Lung (tissue), 12 donors: ENCODE results near the gene MUC5B. TPM values are rescaled to one million over a fixed set of nuclear protein-coding genes. Genes with fewer than 3 reads are reported as not detected.

Experiments
- ATAC-seq: fragments of 200-7000 bp; cut with Tn5 transposase; one replicate; pipeline ENCODE4 v1.9.1; 2020; ENCODE audit warnings: moderate number of reproducible peaks; ENCODE audit not compliant: insufficient read depth, low FRiP score
- DNase-seq, 3 donors: peaks; one replicate each; pipeline ENCODE4 v3.0.0-alpha.2; 2013 to 2017
- H3K27ac ChIP-seq, 2 donors: one replicate each; pipeline ENCODE4 v1.5.1; 2013; ENCODE audit warnings: mild to moderate bottlenecking in 2 of 2, moderate library complexity in 2 of 2, control low read depth in 1 of 2, inconsistent platforms in 1 of 2, low read depth in 1 of 2, low read length in 1 of 2
- H3K27me3 ChIP-seq, 3 donors: one replicate each; pipeline ENCODE4 v1.5.1; 2013; ENCODE audit warnings: low read length in 2 of 3; ENCODE audit not compliant: control insufficient read depth in 3 of 3, insufficient read depth in 3 of 3
- H3K36me3 ChIP-seq, 4 donors: one replicate each; pipeline ENCODE4 v1.5.1; 2013; ENCODE audit warnings: low read length in 4 of 4, mild to moderate bottlenecking in 1 of 4, moderate library complexity in 1 of 4; ENCODE audit not compliant: control insufficient read depth in 4 of 4, insufficient read depth in 4 of 4
- H3K4me1 ChIP-seq, 5 donors: one replicate each; pipeline ENCODE4 v1.5.1; 2013; ENCODE audit warnings: low read length in 5 of 5, mild to moderate bottlenecking in 2 of 5, moderate library complexity in 1 of 5; ENCODE audit not compliant: control insufficient read depth in 5 of 5, insufficient read depth in 5 of 5
- H3K4me3 ChIP-seq: one replicate; pipeline ENCODE4 v1.5.1; 2013; ENCODE audit warnings: mild to moderate bottlenecking, control low read depth, moderate library complexity
- H3K9ac ChIP-seq, 2 donors: one replicate each; pipeline ENCODE4 v1.5.1; 2013; ENCODE audit warnings: low read length in 2 of 2, control low read depth in 1 of 2; ENCODE audit not compliant: insufficient read depth in 1 of 2
- H3K9me3 ChIP-seq, 4 donors: one replicate each; pipeline ENCODE4 v1.5.1; 2013; ENCODE audit warnings: low read length in 3 of 4, mild to moderate bottlenecking in 1 of 4, moderate library complexity in 1 of 4; ENCODE audit not compliant: control insufficient read depth in 4 of 4, insufficient read depth in 3 of 4
- CTCF ChIP-seq: IDR thresholded peaks from 2 replicates; pipeline ENCODE4 v1.5.1; 2012; ENCODE audit warnings: mild to moderate bottlenecking; ENCODE audit errors: control extremely low read depth, extremely low read depth
- WGBS, 2 donors: extraction: QIAGEN DNeasy Blood & Tissue Kit; methylation state at CpG; one replicate each; pipeline ENCODE4 v1.1.7; 2013; 5-methylcytosine and 5-hydroxymethylcytosine counted together
- polyA plus RNA-seq, 2 donors: library from polyadenylated mRNA; stranded (reverse); fragments of 200-250 nt; gene quantifications; one replicate each; pipeline ENCODE4 v1.2.1, GENCODE V29; 2013
- total RNA-seq, 2 donors: library from RNA; depleted of rRNA in 1 of 2; stranded (reverse); fragments of >200 nt in 1 of 2; gene quantifications; one replicate each; pipeline ENCODE4 v1.2.1, GENCODE V29; 2014 to 2021
- donor health status: control.
- donor health status: control.
- donor health status: Bipolar disorder and iron deficiency.
- donor health status: healthy.
- donor health status: DM: yes; HTN: yes; CAD: no.

MUC5B gene
- total and polyA plus RNA-seq, 4 donors = 5.6 to 181 (median 28.2) TPM

GRCh38 chr11:1291295-1292017 is 68.6 kb downstream of the MUC5B start:
- H3K4me1 ChIP-seq = no peaks in the 10 kb centered on the region
- H3K27ac ChIP-seq = no peak overlapping the region
- H3K9ac ChIP-seq = no peak overlapping the region
- DNase-seq (no peak), ATAC-seq (no peak)
- H3K36me3 ChIP-seq = peaks cover 4 to 67% (median 23%) of the 10 kb centered on the region in 4 donors
- H3K4me3 ChIP-seq = no peak overlapping the region
- no peaks in the 10 kb centered on the region for H3K9me3 ChIP-seq
- no peaks in the 10 kb centered on the region for H3K27me3 ChIP-seq
- WGBS, 2 donors = 95 to 97% methylated on average over 39 to 46 of the region's 46 CpGs
- TF ChIP-seq CTCF = no peak

- DNase-seq (no peak), ATAC-seq (no peak)
- no peak for TF ChIP-seq CTCF
- Histone ChIP-seq H3K27ac (no peak overlapping the region), H3K9ac (no peak overlapping the region), H3K27me3 (no peaks in the 10 kb centered on the region), H3K4me3 (no peak overlapping the region), H3K36me3 (peaks cover 0 to 63% (median 20%) of the 10 kb centered on the region in 4 donors), H3K9me3 (no peaks in the 10 kb centered on the region), H3K4me1 (peaks cover 0 to 3% (median 0%) of the 10 kb centered on the region in 5 donors)
- 88 to 92% methylated on average over 10 of the region's 10 CpGs for WGBS, 2 donors
Observed at GRCh38 chr11:1292018-1292643, 69.3 kb downstream of the MUC5B start.

GRCh38 chr11:1292644-1293618 is 70.1 kb downstream of the MUC5B start:
- TF ChIP-seq CTCF = no peak
- WGBS, 2 donors = 84 to 88% methylated on average over 43 of the region's 43 CpGs
- H3K4me1 ChIP-seq = peaks cover 0 to 11% (median 0%) of the 10 kb centered on the region in 5 donors
- DNase-seq (no peak), ATAC-seq (no peak)
- no peak overlapping the region for H3K9ac ChIP-seq
- H3K4me3 ChIP-seq = no peak overlapping the region
- H3K27ac ChIP-seq = no peak overlapping the region
- no peaks in the 10 kb centered on the region for H3K27me3 ChIP-seq
- no peaks in the 10 kb centered on the region for H3K9me3 ChIP-seq
- peaks cover 0 to 66% (median 22%) of the 10 kb centered on the region in 4 donors for H3K36me3 ChIP-seq
